Mesodermal cell (in vitro differentiated cells): ENCODE measurements around the gene MIX23.

Source experiments
- H3K27ac ChIP-seq: 2 replicates; pipeline ENCODE4 v1.7.0; 2013; ENCODE audit warnings: mild to moderate bottlenecking, low read depth, low read length, moderate library complexity; ENCODE audit not compliant: severe bottlenecking
- H3K36me3 ChIP-seq: 2 replicates; pipeline ENCODE4 v1.7.1; 2013; ENCODE audit warnings: mild to moderate bottlenecking, low read length, moderate library complexity; ENCODE audit not compliant: control insufficient read depth, insufficient read depth
- H3K4me1 ChIP-seq: one replicate; pipeline ENCODE4 v1.7.1; 2013; ENCODE audit warnings: mild to moderate bottlenecking, low read length; ENCODE audit not compliant: insufficient read depth, control insufficient read depth, poor library complexity, severe bottlenecking
- H3K4me3 ChIP-seq: 2 replicates; pipeline ENCODE4 v1.7.0; 2013; ENCODE audit warnings: low read length, control low read depth, mild to moderate bottlenecking; ENCODE audit not compliant: insufficient read depth, poor library complexity, severe bottlenecking; ENCODE audit errors: extremely low read depth
- H3K9me3 ChIP-seq: 2 replicates; pipeline ENCODE4 v1.7.1; 2013; ENCODE audit warnings: mild to moderate bottlenecking, low read length, moderate library complexity; ENCODE audit not compliant: control insufficient read depth
- WGBS, 2 experiments: methylation state at CpG; one replicate each; pipeline ENCODE4 v1.1.5; 2013; ENCODE audit warnings: missing lambda C conversion rate in 2 of 2; ENCODE audit not compliant: insufficient coverage in 2 of 2; 5-methylcytosine and 5-hydroxymethylcytosine counted together

The MIX23 gene

DNA sequence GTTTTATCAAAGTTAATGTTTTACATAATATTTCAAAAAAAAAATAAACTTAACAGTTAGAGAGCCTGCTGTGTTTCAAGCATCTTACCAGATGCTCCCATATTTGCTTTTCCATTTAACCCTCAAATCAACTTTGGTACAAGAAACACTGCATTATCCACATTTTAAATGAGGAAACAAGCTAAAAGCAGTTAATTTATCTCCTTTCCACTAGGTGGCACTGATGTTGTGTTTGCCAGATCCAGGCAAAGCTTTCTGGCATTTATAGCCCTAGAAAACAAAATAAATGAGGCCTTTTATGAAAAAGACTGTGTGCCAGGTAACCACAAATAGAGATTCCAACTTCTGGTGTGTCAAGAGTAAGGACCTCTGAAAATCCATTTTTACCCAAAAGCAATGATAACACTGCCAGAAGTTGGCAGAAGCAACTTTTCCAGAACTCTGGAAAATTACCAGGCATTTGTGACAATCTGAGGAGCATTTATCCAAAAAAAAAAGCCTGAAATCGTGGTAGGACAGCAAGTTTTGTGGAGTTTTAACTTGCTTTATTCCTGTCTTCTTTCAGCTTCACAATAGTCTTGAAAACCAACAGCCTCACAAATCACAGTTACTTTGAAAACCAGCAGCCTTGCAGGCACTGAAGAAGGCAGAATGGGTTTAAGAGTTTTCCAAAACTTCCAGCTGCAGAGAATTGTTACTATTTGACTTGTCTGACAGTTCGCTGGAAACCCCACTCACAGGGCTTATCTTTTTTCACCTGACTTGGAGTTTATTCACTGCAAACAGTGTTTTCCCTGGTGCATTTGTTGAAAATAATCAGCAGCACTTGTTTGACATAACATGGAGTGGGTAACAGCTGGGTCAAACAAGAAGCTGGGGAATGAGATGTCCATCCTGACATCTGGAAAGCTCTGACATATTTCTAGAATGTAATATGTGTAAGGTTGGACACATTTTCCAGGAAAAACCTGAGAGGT is 10.1 kb upstream of the MIX23 start:
- WGBS, 2 experiments: 71 to 88% methylated on average over 1 of the region's 2 CpGs
- Histone ChIP-seq H3K27ac (peak overlapping the region; percentile 26), H3K9me3 (no peaks in the 10 kb centered on the region), H3K4me3 (no peak overlapping the region), H3K4me1 (peaks cover 16% of the 10 kb centered on the region), H3K36me3 (no peaks in the 10 kb centered on the region)

DNA sequence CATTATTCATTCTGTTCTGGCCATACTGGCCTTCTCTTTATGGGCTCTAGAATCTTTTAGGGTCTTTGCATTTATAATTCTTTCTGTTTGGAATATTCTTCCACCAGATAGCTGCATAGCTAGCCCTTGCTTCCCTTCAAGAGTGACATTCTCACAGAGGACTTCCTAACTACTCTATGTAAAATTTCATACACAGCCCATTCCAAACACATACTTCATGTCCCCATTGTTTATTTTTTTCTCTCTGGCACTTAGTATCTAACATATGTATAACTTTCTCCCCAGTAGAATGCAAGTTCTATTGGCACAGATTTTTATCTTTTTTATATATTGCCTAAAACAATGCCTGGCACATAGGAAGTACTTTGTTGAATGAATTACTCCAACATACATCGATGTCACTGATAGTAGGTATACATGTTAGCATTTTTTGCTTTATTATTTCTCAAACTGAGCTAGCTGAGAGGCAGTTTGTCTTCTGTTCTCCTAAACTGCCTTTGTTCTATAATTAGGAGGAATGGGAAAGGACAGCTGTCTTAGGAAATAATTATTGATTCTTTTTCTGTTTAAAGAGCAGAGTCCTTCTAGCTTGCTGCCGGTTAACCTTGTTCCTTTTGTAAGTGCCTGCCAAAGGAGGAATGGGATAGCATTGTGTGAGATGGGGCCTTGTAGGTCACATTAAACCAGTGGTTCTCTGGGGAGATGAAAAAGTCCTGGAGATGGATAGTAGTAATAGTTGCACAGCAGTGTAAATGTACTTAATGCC is 8.8 kb upstream of the MIX23 start:
- Histone ChIP-seq H3K36me3 (no peaks in the 10 kb centered on the region), H3K27ac (no peak overlapping the region), H3K4me3 (no peak overlapping the region), H3K4me1 (peaks cover 16% of the 10 kb centered on the region), H3K9me3 (no peaks in the 10 kb centered on the region)
- WGBS, 2 experiments: 100% methylated on average over 1 of the region's 2 CpGs

DNA sequence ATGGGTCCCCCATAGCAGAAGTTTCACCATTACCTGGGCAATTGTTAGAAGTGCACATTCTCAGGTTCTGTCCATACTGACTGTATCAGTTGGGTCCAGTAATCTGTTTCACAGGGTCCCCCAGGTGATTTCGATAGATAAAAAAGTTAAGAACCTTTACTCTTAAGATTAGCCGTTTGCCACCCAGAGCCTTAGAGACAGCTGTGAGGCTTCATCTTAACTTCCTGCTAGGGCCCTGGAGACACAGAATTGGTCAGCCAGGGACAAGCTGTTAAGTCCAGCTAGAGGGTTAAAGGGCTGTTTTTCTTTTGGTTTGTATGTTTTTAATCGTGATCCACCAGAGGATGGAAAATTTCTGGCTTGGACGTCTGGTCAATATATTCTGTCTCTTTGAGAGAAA is 7.6 kb upstream of the MIX23 start:
- Histone ChIP-seq H3K27ac (no peak overlapping the region), H3K9me3 (no peaks in the 10 kb centered on the region), H3K36me3 (no peaks in the 10 kb centered on the region), H3K4me1 (peaks cover 16% of the 10 kb centered on the region), H3K4me3 (no peak overlapping the region)
- 93% methylated on average over 2 to 3 of the region's 4 CpGs for WGBS, 2 experiments

DNA sequence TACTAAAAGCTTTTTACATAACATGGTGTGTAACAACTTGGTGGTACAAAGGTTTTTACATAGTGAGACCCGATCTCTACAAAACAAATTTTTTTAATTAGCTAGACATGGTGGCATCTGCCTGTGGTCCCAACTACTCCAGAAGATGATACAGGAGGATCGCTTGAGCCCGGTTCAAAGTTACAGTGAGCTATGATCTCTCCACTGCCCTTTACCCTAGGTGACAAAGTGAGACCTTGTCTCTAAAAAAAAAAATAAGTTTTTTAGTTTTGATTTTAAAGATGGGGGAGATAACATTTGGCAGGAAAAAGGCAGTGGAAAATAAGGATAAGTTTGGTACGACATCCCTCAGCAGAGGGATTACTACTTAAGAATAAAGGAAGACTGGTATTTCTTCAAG is 6.9 kb upstream of the MIX23 start:
- WGBS, 2 experiments: 73 to 93% methylated on average over 3 of the region's 4 CpGs
- peaks cover 16% of the 10 kb centered on the region for H3K4me1 ChIP-seq
- no peaks in the 10 kb centered on the region for H3K9me3 ChIP-seq
- H3K4me3 ChIP-seq: no peak overlapping the region
- no peak overlapping the region for H3K27ac ChIP-seq
- H3K36me3 ChIP-seq: no peaks in the 10 kb centered on the region

DNA sequence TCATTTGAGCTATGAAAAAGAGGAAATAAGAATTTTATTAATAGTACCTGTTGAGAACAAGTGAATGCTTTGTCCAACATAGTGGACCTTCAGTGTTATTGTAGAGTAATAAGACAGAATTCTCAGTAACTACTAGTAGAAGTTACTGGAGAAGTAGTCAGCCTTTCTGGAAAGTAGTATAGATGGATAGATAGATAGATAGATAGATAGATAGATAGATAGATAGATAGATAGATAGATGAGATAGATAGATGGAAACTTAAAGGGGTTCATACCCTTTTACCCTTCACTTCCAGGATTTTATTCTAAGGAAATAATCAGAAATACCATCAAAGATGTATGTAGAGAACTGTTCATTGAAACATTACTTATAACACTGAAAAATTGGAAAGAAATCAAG is 6.2 kb upstream of the MIX23 start:
- no peak overlapping the region for H3K27ac ChIP-seq
- peaks cover 12% of the 10 kb centered on the region for H3K4me1 ChIP-seq
- H3K9me3 ChIP-seq: no peaks in the 10 kb centered on the region
- no peaks in the 10 kb centered on the region for H3K36me3 ChIP-seq
- no peak overlapping the region for H3K4me3 ChIP-seq

DNA sequence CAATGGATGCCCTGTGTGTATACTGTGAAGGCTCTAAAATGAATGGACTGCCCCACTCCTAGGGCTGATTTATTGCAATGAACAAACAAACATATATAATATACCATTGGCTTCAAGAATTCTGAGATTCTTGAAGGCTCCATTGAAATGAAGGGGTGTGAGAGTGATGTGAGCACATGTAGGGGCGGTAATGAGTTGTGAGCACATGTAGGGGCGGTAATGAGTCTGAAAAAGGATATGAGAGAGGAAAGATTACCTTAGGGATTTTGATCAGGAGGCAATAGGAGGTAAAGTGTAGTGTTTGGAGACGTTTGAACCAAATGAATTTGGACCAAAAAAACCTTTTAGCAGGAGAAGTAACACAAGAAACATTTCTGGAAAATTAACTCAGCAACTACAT is 4.7 kb upstream of the MIX23 start:
- WGBS, 2 experiments: 78 to 83% methylated on average over 2 of the region's 3 CpGs
- Histone ChIP-seq H3K36me3 (no peaks in the 10 kb centered on the region), H3K4me3 (no peak overlapping the region), H3K4me1 (no peaks in the 10 kb centered on the region), H3K9me3 (no peaks in the 10 kb centered on the region), H3K27ac (no peak overlapping the region)

DNA sequence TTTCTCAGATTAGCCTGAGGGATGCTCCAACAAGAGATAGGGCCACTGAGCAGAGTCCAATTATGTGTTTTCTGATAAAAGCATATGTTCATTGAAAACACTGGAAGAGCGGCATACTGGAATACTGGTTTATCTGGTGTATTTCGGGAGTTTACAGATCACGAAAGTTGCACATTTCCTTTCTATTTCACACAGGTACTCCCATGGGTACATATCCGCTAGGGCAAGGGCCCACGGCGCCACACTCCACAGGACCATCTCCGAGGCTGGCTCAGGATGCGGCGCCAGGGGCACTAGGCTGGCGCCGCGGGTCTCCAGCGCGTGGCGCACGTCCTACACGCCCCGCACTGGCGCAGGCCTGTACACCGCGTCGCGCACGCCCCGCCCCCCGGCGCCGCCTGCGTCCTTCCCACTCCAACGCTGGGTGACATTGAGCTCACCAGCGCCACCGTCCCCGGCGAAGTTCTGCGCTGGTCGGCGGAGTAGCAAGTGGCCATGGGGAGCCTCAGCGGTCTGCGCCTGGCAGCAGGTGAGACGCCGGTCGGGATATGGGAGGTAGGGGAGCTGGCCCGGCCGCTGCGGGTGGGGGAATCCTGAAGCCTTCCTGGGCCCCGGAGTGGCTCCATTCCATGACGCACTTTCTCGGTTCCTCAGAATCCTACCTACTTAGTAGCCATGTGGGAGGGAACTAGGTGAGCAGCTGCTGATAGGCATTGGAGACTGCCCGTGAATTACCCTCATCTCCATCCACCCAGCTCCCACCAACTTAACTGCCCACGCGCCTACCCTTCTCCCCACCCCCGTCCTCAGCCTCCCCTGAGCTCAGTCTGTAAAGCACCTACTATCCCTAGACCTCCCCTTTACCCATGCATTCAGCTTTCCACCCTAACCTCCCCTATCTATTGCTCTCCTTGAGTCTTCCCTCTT is 1.0 kb upstream of the MIX23 start, which contains the start of gene FAM162A:
Gene FAM162A, plus strand, starts transcription at position 412 of the 927 bp plus-strand sequence. Its CDS starts 84 bp downstream, at position 496.
- 2 to 4% methylated on average over 19 to 29 of the region's 52 CpGs for WGBS, 2 experiments
- Histone ChIP-seq H3K9me3 (no peaks in the 10 kb centered on the region), H3K4me3 (peak within 1 kb of the TSS; percentile 74), H3K4me1 (peaks cover 6% of the 10 kb centered on the region), H3K27ac (peak within 1 kb of the TSS; percentile 72), H3K36me3 (peaks cover 10% of the 10 kb centered on the region)

DNA sequence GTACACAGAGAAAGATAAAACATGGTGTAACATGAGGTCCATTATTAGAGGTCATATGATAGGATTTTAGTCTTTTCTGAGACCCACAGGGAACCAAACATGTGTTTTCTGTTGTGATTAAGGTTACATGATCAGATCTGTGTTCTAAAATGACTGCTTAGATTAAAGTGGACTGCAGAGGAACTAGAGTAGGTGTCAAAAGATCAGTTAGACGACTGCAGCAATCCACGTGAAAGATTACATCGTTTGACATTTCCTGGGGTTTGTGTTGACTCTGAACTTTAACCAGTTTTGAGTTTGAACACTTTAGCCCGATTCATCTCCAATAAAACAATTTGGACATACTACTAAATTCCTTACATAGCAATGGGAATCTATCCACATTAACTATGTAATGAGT is 5.1 kb downstream of the MIX23 start:
- H3K36me3 ChIP-seq: peaks cover 17% of the 10 kb centered on the region
- H3K9me3 ChIP-seq: no peaks in the 10 kb centered on the region
- H3K27ac ChIP-seq: no peak overlapping the region
- peaks cover 6% of the 10 kb centered on the region for H3K4me1 ChIP-seq
- H3K4me3 ChIP-seq: no peak overlapping the region
- 93 to 100% methylated on average over 3 of the region's 4 CpGs for WGBS, 2 experiments

DNA sequence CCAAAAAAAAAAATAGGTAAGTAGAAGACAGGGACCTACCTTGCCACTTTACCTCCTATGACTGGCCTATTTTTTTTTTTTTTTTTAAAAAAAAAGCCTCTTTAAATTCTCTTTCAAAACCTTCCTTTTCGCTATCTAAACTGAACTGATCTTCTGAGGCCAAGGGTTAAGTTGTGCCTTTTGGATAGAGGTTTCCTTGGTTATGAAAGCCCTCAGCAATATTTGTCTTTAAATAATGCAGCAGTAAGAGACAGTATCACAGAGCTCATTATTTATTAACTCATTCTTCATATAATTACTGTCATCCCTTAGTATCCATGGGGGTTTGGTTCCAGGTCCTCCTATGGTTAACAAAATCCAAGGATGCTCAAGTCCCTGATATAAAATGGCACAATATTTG is 9.0 kb downstream of the MIX23 start:
- Histone ChIP-seq H3K4me1 (no peaks in the 10 kb centered on the region), H3K4me3 (no peak overlapping the region), H3K9me3 (no peaks in the 10 kb centered on the region), H3K36me3 (peaks cover 26% of the 10 kb centered on the region), H3K27ac (no peak overlapping the region)
- WGBS, 2 experiments: no CpG with 5 or more reads among the region's 1 CpG

DNA sequence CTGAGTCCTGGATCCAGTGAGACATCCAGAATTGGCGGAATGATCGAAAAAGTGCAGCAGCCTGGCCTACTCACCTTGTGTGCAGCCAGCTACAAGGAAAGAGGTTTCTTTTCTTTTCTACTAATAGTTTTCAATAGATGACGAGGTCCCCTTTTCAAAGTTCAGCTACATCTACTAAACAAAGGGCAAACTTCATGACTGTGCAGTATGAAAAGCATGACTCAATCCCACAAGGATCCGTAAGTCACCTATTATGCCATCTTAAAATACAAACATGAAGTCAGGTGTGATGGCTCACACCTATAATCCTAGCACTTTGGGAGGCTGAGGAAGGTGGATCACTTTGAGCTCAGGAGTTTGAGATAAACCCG is 16.7 kb downstream of the MIX23 start:
- WGBS, 2 experiments: 88 to 89% methylated on average over 2 to 4 of the region's 5 CpGs
- no peaks in the 10 kb centered on the region for H3K9me3 ChIP-seq
- no peak overlapping the region for H3K4me3 ChIP-seq
- H3K27ac ChIP-seq: no peak overlapping the region
- peaks cover 71% of the 10 kb centered on the region for H3K36me3 ChIP-seq
- H3K4me1 ChIP-seq: no peaks in the 10 kb centered on the region
